ENCODE data around the gene FADS2. TPM values are rescaled to one million over a fixed set of nuclear protein-coding genes. Genes with fewer than 3 reads are reported as not detected.

FADS2 gene
- total and polyA plus RNA-seq, 2 of the 13 experiments (the other 11 are each of a cell fraction or from before 2014, with no cell fraction given) = 90.1 to 124 TPM

DNA sequence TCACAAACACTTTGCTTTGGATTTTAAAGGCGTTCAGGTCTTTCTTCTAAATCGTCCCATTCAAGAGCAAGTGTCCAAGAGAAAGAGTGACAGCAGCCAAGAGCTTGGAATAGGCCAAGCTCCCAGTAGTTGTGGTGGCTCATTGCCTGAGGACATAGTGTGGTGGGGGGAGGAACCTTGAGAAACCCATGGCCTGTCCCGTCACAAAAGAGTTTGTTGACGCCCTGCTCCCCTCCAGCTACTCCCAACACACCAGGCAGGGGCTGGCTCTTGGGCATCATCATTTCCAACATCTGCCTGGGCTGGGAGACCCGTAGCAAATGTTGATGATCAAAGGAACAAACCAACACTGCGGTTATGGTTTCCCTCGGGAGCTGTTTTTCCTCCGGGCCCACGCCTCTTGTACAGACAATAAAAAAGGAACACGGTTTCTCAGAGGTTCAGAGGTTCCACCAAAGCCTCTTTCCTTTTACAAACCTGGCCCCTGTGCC lies 42.5 kb downstream of the FADS2 start:
- in situ Hi-C loops (cut with HindIII; ENCODE audit: extremely low pct_ligation_motif_present, low pct_unique_long_range_greater_than_20kb) = loop anchor here (5.0 kb wide), 1 partner anchor 192 kb away; no protein-coding TSS in a partner anchor
- H3K36me3 ChIP-seq (replicated peaks in 1 of 2; ENCODE audit: control insufficient read depth in 1 of 2, insufficient read depth in 2 of 2, low read length in 2 of 2) = peaks cover 0 to under 1% of the 10 kb centered on the region in 2 experiments; a peak in 2 of 5 replicates
- 3% methylated on average over 7 of the region's 10 CpGs for WGBS (ENCODE audit: low lambda C conversion rate)
- peak overlapping the region; percentile 13; the same call in 1 of the 2 replicates for H3K9ac ChIP-seq (ENCODE audit: insufficient read depth, low read depth, low read length)
- POLR2A ChIA-PET = interaction anchor here (1.0 to 1.5 kb wide), 3 partner anchors 20 to 92 kb away, joined by 3 to 4 read pairs (median 4); partner anchors contain the start of gene FADS3
- H3K79me2 ChIP-seq (ENCODE audit: insufficient read depth, low read length) = no peaks in the 10 kb centered on the region
- peaks cover 26% of the 10 kb centered on the region for H3K4me1 ChIP-seq (ENCODE audit: insufficient read depth, low read length)
- peak overlapping the region in 1 of 3 experiments; percentile 44; a peak in 1 of 6 replicates for H3K4me3 ChIP-seq (replicated peaks in 1 of 3; ENCODE audit: insufficient read depth in 1 of 3, low read depth in 2 of 3, low read length in 3 of 3)
- no TSS peak for BruUV-seq (replicated peaks)
- H3K27me3 ChIP-seq (ENCODE audit: control insufficient read depth in 1 of 2, insufficient read depth in 2 of 2, low read length in 2 of 2) = peaks cover 0 to 6% of the 10 kb centered on the region in 2 experiments; a peak in 1 of 5 replicates
- DNase-seq (ENCODE audit: low spot score) (no peak), FAIRE-seq (no peak), ATAC-seq (peak; percentile 6)
- TF ChIP-seq ZNF619 (CRISPR knock-in tag; IDR thresholded peaks at IDR 0.05) (no peak), ESRRA (CRISPR knock-in tag; IDR thresholded peaks at IDR 0.05; ENCODE audit: low read depth) (no peak), ZBTB38 (CRISPR knock-in tag; IDR thresholded peaks at IDR 0.05) (no peak), ZNF883 (CRISPR knock-in tag; IDR thresholded peaks at IDR 0.05; ENCODE audit: not compliant biosample characterization) (no peak), ZBTB42 (CRISPR knock-in tag; IDR thresholded peaks at IDR 0.05) (no peak), NR2C2 (CRISPR knock-in tag; IDR thresholded peaks at IDR 0.05; ENCODE audit: borderline replicate concordance) (no peak), HINFP (CRISPR knock-in tag; IDR thresholded peaks at IDR 0.05; ENCODE audit: low read depth) (no peak), ZNF556 (CRISPR knock-in tag; IDR thresholded peaks at IDR 0.05; ENCODE audit: borderline replicate concordance) (no peak), SATB2 (CRISPR knock-in tag; IDR thresholded peaks at IDR 0.05) (no peak), ARID5B (CRISPR knock-in tag; IDR thresholded peaks at IDR 0.05) (no peak), SNAPC5 (CRISPR knock-in tag; IDR thresholded peaks at IDR 0.05; ENCODE audit: borderline replicate concordance) (no peak), ZNF891 (CRISPR knock-in tag; IDR thresholded peaks at IDR 0.05) (no peak), CCDC6 (CRISPR knock-in tag; IDR thresholded peaks at IDR 0.05) (no peak), ZNF274 (CRISPR knock-in tag; IDR thresholded peaks at IDR 0.05) (no peak)
- intact Hi-C loops (cut with micrococcal nuclease; ENCODE audit: unreplicated experiment) = loop anchor here (2.0 kb wide), 1 partner anchor 212 kb away; no protein-coding TSS in a partner anchor
- CTCF ChIA-PET (ENCODE audit: low intra/inter-chr PET ratio, low total read pairs) = interaction anchor here (0.6 to 1.6 kb wide), 6 partner anchors 27 to 211 kb away, joined by 3 to 10 read pairs (median 5); no protein-coding TSS in a partner anchor
- no peaks in the 10 kb centered on the region for H4K20me1 ChIP-seq (ENCODE audit: insufficient read depth, low read length)
- peak overlapping the region; percentile 81 for H3K4me2 ChIP-seq (ENCODE audit: low read depth, low read length)
- no peaks in the 10 kb centered on the region for H3K9me3 ChIP-seq (ENCODE audit: low read length)
- H3K27ac ChIP-seq (ENCODE audit: extremely low read length, insufficient read depth, low read length) = no peak overlapping the region
- no peak overlapping the region for H2AFZ ChIP-seq (ENCODE audit: low read length)

Data from HepG2 (cell line).